ENCODE data around the gene GTPBP2.
"Not testable (repeated sequence)": the region's sequence is repeated elsewhere in the genome, so short reads cannot be mapped to it uniquely, and the experiment has no call there.

Gene GTPBP2

GRCh38 chr6:43623880-43624785 lies 4.9 kb downstream of the GTPBP2 start:
- no peak for DNase-seq

- no peak for DNase-seq
These were observed 6.5 kb downstream of the GTPBP2 start for GRCh38 chr6:43622541-43622940.

- no peak for DNase-seq
These were observed 7.3 kb downstream of the GTPBP2 start for GRCh38 chr6:43621836-43622180.

GRCh38 chr6:43621078-43621835 lies 7.8 kb downstream of the GTPBP2 start:
- no peak for DNase-seq

- no peak for DNase-seq
These were observed 12.2 kb downstream of the GTPBP2 start for GRCh38 chr6:43616725-43617472.

- no peak for DNase-seq
These were observed 14.7 kb downstream of the GTPBP2 start for GRCh38 chr6:43614396-43614730.

GRCh38 chr6:43613721-43614395 lies 15.2 kb downstream of the GTPBP2 start:
- no peak for DNase-seq

GRCh38 chr6:43610431-43610830 lies 18.6 kb downstream of the GTPBP2 start:
- no peak for DNase-seq

GRCh38 chr6:43609402-43609801 lies 19.7 kb downstream of the GTPBP2 start:
- no peak for DNase-seq

GRCh38 chr6:43608807-43609206 lies 20.3 kb downstream of the GTPBP2 start:
- DNase-seq: no peak

- peak; percentile 50 for DNase-seq
These were observed 20.7 kb downstream of the GTPBP2 start for GRCh38 chr6:43608310-43608763.

- DNase-seq: no peak
These were observed 23.0 kb downstream of the GTPBP2 start for GRCh38 chr6:43606019-43606418.

- no peak for DNase-seq
These were observed 24.9 kb downstream of the GTPBP2 start for GRCh38 chr6:43604174-43604573.

- no peak for DNase-seq
These were observed 28.5 kb downstream of the GTPBP2 start for GRCh38 chr6:43600595-43600994.

- no peak for DNase-seq
These were observed 35.1 kb downstream of the GTPBP2 start for GRCh38 chr6:43593938-43594337.

GRCh38 chr6:43589564-43589963 lies 39.5 kb downstream of the GTPBP2 start:
- not testable (repeated sequence) for DNase-seq

- DNase-seq: no peak
These were observed 40.9 kb downstream of the GTPBP2 start for GRCh38 chr6:43588194-43588593.

- no peak for DNase-seq
These were observed 44.0 kb downstream of the GTPBP2 start for GRCh38 chr6:43584892-43585570.

- no peak for DNase-seq
These were observed 46.2 kb downstream of the GTPBP2 start for GRCh38 chr6:43582911-43583310.

- DNase-seq: no peak
These were observed 49.9 kb downstream of the GTPBP2 start for GRCh38 chr6:43579171-43579570.

- DNase-seq: no peak
These were observed 50.3 kb downstream of the GTPBP2 start for GRCh38 chr6:43578748-43579147.

Measured in NCI-H526 treated with DMSO at 0.1 percent for 48 hours (cell line).